Neural cell (in vitro differentiated cells): ENCODE results near the gene PTAFR.

Experiments used
- CTCF ChIP-seq: fragments of 450-650 bp; IDR thresholded peaks from 2 replicates; pipeline ENCODE4 v1.5.1; 2014; ENCODE audit warnings: antibody characterized with exemption, mild to moderate bottlenecking, moderate library complexity; ENCODE audit not compliant: poor library complexity, severe bottlenecking
- EP300 ChIP-seq: fragments of 450-650 bp; conservative IDR thresholded peaks from 2 replicates; pipeline ENCODE4 v1.6.1; 2014; ENCODE audit warnings: antibody characterized with exemption, mild to moderate bottlenecking, moderate library complexity; ENCODE audit not compliant: poor library complexity, severe bottlenecking
- EZH2 ChIP-seq: fragments of 200-600, 300-800 bp; shearing (Covaris generic), sonication (generic); IDR thresholded peaks from 2 replicates; pipeline ENCODE4 v1.6.1; 2014; ENCODE audit warnings: antibody characterized with exemption, low read length, borderline replicate concordance, mild to moderate bottlenecking; ENCODE audit not compliant: insufficient read depth, poor library complexity, severe bottlenecking
- MXI1 ChIP-seq: fragments of 450-650 bp; conservative IDR thresholded peaks from 2 replicates; pipeline ENCODE4 v1.6.1; 2014; ENCODE audit warnings: antibody characterized with exemption, mild to moderate bottlenecking; ENCODE audit not compliant: poor library complexity, severe bottlenecking
- POLR2AphosphoS5 ChIP-seq: IDR thresholded peaks from 2 replicates; pipeline ENCODE4 v1.6.1; 2012
- RAD21 ChIP-seq: fragments of 450-650 bp; conservative IDR thresholded peaks from 2 replicates; pipeline ENCODE4 v1.6.1; 2014; ENCODE audit warnings: antibody characterized with exemption, mild to moderate bottlenecking, moderate library complexity
- SMC3 ChIP-seq: fragments of 450-650 bp; conservative IDR thresholded peaks from 2 replicates; pipeline ENCODE4 v1.6.1; 2014; ENCODE audit warnings: antibody characterized with exemption, mild to moderate bottlenecking, moderate library complexity; ENCODE audit not compliant: poor library complexity
- TAF1 ChIP-seq: IDR thresholded peaks from 2 replicates; pipeline ENCODE4 v1.6.1; 2012; ENCODE audit warnings: low read depth
- TF ChIP-seq, protein P1 (sequence below): IDR thresholded peaks from 2 replicates; pipeline ENCODE4 v1.6.1; 2012; ENCODE audit warnings: borderline replicate concordance

DNA sequence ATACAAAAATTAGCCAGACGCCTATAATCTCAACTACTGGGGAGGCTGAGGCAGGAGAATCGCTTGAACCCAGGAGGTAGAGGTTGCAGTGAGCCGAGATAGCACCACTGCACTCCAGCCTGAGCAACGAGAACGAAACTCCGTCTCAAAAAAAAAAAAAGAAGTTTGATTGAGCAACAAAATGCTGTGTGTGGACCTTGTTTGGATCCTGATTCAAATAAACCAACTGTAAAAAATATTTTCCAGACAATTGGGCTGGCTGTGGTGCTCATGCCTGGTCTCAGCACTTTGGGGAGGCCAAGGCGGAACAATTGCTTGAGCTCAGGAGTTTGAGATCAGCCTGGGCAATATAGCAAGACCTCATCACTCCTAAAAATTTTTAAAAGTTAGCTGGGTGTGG, 16.8 kb downstream of the PTAFR start:
- TF ChIP-seq CTCF: no peak
- TF ChIP-seq, protein P1, sequence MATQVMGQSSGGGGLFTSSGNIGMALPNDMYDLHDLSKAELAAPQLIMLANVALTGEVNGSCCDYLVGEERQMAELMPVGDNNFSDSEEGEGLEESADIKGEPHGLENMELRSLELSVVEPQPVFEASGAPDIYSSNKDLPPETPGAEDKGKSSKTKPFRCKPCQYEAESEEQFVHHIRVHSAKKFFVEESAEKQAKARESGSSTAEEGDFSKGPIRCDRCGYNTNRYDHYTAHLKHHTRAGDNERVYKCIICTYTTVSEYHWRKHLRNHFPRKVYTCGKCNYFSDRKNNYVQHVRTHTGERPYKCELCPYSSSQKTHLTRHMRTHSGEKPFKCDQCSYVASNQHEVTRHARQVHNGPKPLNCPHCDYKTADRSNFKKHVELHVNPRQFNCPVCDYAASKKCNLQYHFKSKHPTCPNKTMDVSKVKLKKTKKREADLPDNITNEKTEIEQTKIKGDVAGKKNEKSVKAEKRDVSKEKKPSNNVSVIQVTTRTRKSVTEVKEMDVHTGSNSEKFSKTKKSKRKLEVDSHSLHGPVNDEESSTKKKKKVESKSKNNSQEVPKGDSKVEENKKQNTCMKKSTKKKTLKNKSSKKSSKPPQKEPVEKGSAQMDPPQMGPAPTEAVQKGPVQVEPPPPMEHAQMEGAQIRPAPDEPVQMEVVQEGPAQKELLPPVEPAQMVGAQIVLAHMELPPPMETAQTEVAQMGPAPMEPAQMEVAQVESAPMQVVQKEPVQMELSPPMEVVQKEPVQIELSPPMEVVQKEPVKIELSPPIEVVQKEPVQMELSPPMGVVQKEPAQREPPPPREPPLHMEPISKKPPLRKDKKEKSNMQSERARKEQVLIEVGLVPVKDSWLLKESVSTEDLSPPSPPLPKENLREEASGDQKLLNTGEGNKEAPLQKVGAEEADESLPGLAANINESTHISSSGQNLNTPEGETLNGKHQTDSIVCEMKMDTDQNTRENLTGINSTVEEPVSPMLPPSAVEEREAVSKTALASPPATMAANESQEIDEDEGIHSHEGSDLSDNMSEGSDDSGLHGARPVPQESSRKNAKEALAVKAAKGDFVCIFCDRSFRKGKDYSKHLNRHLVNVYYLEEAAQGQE: no peak
- TF ChIP-seq SMC3: no peak
- TF ChIP-seq POLR2AphosphoS5: no peak
- no peak for TF ChIP-seq EZH2
- no peak for TF ChIP-seq MXI1
- no peak for TF ChIP-seq TAF1
- no peak for TF ChIP-seq RAD21
- no peak for TF ChIP-seq EP300
